GM21423 (cell line): ENCODE measurements around the gene PPM1L.

Experiments used
- ATAC-seq: cut with Tn5 transposase; IDR thresholded peaks from one replicate; pipeline ENCODE4 v1.9.1; 2021; ENCODE audit warnings: mild to moderate bottlenecking, moderate library complexity; ENCODE audit not compliant: unreplicated experiment

PPM1L gene

DNA sequence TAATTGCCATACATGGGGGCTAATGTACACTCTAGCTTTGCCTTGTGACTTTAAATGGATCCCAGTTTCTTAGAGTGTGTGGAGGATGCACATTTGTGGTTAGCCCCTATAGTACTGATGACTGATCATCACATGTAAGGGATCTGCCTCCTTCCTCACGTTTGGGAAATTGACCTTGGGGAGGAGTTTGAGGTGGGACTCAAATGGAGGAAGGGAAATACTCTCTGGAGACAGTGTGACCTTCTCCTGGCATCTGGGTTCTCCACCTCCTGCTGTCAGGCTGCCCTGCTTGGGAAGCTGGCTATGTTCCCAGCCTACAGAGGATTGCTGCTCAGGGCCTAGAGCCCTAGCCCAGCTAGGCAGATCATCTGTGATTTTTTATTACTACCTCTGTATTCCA is 48.7 kb downstream of the PPM1L start:
- ATAC-seq, result no peak

DNA sequence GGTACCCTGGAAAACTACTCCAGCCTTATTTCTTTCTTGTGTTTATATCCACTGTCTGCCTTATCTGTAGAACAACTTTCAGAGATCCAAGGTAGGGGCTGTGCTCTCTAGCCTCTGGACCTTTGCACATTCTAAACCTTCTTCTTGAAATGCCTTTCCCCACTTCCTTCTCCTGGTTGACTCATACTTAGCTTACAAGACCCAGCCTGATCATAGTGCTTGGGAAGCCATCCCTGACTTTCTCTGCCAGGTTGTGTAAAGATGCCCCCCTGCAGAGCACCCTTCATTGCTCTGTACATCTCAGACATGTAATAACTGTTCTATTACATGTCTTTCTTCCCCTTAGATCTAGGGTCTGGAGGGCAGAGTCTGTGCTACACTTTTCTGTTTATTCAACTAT is 50.1 kb downstream of the PPM1L start:
- no peak for ATAC-seq

DNA sequence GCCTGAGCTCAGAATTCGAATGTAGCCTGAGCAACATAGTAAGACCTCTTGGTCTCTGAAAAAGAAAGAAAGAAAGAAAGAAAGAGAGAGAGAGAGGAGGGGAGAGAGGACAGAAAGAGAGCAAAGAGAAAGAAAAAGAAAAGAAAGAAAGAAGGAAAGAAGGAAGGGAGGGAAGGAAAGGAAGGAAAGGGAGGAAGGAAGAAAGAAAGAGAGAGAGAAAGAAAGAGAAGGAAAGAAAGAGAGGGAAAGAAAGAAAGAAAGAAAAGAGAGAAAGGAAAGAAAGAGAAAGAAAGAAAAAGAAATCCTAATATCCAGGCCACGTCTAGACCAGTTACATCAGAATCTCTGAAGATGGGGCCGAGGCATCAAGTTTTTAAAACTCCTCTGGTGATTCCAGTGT is 50.7 kb downstream of the PPM1L start:
- ATAC-seq, result no peak

DNA sequence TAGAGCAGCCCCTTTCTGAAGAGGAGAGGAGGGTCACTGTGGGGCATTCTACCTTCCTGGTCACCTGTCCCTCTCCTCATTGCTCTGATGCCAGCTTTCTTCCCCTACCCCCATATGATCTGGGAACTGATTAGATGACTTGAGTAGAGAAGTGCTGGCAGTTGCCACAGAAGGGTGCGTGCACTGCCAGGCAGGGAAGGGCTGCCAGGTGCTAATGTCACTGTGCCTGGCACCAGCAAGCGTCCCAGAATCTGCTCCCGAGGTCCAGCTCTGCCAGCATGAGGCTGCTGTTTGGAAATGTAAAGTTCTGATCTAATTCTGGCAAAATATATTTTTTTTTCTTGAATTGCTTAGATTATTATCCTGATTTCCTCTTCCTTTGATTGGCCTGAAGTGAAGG is 52.8 kb downstream of the PPM1L start:
- ATAC-seq, result no peak

DNA sequence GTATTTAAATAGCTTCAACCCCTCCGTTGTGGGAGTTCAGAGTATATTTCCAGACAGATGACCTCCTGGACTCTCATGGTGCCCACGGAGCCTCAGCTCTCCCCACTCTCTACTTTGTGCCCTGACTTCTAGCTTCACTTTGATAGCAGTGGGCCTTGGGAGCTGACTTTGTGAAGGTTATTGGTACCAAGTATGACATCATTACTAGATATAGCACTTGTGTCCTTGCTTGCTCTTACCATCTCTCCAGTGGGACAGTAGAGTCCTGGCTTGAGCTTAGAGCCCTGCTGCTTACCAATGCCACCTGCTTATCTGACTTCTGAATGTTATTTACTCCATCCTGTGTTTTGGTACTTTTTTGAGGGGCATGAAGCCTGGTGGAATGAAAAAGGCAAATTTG is 53.4 kb downstream of the PPM1L start:
- ATAC-seq, result no peak

DNA sequence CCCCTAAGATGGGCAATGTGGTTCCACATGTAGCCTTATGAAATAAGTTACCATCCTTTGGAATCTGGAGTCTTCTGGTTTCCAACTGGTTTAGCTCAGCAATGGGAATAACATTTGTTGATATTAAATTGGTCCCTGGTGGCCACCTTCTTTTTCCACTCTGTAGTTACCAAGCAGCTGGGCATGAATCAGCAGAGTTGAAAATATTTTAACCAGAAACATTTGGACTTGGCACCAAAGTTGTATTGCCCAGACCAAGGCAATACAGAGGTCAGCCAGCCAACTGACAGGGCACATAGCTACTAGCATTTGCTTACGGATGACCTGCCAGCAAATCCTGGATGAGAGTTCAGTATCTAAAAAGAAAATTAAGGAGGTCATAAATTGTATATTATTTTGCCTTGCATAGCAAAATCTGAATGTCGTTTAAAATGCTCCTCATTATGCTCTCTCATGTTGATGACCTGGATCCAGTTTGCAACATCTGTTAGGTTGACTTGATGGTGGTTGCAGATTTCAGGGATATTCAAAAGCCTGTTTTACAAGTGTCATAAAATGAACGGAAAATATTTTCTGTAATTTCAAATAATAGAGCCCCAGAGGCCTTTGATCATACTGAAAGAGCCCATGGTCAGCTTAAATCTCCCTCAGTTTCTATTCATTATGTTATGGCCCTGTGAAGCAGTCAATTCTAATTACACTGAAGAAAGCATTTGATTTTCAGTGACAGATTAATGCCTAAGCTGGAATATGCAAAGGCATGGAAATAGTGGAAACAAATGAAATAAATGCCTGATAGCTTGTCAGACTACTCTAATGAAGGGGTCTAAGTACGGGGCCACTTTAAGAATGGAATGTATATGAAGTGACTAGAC is 54.6 kb downstream of the PPM1L start:
- no peak for ATAC-seq

DNA sequence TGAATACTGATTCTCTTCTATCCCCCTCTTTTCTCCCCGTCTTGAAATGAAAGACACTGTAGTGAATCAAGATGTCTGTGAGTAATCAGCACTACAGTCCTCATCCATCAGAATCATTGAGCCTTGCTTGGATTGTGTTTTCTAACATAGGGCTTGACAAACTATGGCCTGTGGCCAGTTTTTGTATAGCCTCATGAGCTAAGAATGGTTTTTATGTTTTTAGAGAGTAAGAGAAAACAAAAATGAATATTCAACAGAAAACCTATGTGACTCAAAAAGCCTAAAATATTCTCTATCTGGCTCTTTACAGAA is 55.2 kb downstream of the PPM1L start:
- ATAC-seq, result no peak

DNA sequence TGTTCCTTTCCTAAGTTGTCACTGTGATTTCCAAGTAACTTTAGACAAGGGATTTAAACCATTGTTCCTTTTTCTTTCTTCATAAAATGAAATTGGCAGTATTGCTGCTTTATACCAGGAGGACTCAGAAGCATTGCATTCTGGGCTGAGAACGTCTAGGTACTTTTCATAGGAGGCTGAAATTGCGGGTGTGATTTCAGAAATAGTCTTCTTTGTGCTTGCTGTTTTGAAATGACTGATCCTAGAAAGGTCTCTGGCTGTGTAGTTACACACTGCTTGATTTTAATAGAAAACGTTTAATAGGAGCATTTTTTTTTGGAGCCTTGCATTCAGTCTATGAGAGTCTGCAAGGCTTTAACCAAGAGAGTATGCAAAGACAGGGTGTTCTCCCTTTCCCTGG is 56.3 kb downstream of the PPM1L start:
- ATAC-seq, result no peak

DNA sequence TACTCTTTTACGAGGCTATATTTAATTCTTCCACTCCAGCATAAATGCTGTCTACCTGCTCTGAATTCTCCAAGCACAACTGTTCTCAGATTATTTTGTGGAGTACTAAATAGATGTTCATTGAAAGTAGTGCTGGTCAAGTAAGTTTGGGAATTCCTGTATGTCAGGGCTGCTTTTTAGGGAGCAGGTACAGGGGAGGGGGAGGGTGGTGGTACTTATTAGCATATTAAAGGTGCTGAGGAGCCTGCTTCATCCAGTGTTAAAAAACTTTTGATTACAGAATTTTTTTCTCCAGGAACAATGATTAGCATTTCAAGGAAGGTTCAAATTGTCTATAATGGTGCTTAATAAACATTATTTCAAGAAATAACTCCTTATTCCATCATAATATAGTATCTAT is 59.2 kb downstream of the PPM1L start:
- no peak for ATAC-seq

DNA sequence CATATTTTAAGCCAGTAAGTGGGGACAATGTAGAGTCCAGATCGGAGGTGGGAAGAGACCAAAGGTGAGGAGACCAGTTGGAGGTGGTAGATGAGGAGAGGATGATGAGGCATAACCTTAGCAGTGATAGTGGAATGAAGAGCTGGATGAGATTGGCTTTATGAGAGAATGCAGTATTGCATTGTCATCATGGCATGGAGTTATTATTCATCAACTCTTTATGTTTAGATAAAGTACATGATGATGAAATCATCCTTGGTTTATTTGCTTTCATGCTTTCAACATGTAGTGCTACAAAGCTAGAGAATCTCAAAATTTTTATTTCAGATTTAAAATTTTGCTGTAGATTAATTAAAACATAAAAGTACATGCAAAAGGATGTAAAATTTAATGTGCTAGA is 64.0 kb downstream of the PPM1L start:
- no peak for ATAC-seq

DNA sequence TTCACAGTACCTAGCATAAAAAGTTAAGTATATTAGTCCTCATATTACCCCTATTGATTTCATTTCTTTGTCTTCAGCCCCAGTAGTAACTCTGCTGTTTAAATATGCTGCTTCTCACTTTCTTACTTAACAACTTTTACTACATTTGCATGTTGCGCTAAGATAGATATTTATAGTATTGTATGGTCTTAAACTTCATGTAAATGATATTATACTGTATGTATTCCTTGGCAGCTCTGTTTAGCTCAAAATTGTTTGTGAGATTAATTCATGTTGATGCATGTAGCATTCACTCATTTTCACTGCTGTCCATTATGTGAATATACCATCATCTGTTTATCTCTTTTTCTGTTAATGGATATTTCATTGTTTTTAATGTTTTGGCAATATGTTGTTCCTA is 64.4 kb downstream of the PPM1L start:
- ATAC-seq, result no peak

DNA sequence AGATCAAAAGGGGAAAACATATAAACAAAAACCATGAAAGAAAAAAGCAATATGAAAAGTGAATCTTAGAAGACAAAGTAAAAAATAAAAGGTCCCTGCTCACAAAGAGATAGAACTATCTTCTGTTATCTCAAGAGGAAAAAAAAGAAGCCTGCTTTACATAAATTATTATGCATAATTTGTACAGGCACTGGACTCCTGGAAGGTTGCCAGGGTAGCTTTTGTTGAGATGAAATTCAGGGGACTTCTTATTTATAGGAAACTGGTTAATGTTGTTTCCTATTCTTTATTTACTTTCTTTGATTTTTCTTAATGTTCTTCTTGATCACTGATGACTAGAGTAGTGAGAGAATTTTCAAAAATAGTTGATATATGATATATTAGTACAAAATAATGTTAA is 66.9 kb downstream of the PPM1L start:
- no peak for ATAC-seq

DNA sequence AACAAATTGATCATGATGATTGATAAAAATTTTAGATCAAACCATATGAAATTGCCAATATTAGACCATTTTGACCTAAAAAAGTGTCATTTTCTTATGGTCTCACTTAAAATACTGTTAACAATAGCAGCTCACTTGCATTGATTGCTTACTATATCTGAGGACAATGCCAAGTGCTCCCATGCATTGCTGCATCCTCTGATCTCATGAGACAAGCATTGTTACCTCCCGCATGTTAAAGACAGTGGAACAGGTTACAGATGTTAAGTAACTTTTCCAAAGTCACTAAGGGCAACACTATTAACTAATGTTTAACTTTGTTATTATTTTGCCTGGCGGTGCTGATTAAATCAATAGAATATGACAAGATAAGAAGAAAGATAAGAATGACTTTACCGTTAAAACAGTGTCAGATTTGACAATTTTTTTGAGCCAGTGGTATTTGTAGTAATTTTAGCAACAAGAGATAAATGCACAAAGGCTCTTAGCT is 69.3 kb downstream of the PPM1L start:
- ATAC-seq, result no peak

DNA sequence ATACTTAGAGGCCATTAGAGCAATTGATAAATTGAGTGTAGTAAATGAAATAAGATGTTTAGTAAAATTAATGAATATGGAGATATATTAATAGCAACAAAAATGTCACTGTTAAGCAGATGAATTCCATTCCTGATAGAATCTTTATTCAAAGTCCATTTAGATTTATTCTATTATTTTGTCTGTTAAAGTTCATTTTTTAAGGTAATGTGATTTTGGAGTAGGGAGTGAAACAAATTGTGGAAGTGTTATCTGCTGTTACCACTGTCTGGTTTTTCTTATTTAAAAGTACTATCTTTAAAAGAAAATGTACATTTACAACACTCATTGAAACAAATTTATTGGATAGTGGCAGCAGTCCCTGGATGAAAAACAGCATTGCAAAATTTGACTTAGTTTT is 70.4 kb downstream of the PPM1L start:
- no peak for ATAC-seq

DNA sequence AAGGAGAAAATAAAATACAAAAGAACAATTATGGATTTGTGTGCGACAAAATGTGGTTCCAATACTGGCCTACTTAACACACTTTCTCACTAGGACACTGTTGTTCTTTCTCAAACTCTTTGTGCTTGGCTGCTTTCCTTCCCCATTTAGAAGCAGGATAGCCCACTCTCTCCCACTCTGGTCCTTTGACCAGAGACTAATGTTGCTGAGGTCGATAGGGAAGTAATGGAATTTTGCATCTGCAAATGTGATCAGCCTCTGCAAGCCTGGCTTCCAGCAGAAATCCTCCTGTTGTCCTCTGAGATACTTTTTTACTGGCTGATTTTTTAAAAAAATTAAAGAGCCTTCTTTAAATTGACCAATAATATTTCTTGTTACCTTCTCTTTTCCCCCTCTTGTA is 71.0 kb downstream of the PPM1L start:
- ATAC-seq, result no peak

DNA sequence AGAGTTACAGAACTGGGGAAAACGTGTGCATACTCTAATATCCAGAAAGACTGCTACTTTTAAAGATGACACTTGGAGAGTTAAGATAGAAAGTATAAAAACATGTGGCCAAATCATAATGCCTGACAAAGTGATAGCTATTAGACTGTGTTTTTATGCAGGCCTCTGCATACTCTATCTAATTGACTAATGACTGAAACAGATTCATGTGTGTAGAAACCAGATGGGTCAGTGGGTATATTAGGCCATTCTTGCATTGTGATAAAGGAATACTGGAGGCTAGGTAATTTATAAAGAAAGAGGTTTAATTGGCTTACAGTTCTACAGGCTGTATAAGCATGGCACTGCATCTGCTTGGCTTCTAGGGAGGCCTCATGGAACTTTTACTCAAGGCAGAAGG is 71.5 kb downstream of the PPM1L start:
- ATAC-seq, result no peak

DNA sequence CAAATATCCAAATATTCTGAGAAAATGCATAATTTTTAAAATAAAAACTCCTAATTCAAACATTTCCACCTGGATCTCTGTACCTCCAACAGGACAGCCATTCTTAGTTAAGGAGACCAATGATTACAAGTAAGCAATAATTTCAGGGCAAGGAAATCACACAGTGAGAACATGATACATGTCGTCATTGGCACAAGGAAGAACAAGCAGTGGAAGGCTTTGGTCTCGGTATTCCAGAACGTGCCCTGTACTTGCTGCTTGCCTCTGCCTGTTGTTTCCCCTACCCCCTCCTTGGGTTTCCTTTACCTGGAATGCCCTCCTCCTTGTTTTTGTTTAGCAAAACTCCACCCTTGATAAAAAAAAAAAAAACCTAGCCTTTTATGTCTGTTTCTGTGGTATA is 72.8 kb downstream of the PPM1L start:
- no peak for ATAC-seq

DNA sequence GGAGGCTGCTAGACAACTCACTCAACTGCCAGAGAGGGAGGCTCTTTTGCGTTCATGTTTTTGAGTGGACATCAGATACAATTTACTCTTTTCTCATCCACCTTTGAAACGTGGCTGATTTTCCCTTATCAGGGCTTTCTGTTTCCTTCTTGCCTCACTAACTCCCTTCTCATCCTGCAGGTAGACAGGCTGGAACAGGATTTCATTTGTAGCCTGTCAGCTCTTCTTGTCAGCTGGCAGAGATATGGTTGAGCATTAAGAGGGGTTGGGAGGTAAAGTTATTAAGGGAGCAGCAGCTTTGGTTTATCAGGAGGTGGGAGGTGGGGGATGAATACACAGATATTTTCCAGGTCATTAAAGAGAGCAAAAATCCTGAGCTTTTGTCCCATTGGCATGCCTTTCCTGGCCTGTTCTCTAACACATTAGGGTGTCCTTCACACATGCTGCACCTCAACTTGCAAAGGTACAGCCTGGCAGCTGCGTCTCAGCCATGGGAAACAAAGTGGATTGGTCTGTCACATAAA is 73.5 kb downstream of the PPM1L start:
- ATAC-seq, result no peak

DNA sequence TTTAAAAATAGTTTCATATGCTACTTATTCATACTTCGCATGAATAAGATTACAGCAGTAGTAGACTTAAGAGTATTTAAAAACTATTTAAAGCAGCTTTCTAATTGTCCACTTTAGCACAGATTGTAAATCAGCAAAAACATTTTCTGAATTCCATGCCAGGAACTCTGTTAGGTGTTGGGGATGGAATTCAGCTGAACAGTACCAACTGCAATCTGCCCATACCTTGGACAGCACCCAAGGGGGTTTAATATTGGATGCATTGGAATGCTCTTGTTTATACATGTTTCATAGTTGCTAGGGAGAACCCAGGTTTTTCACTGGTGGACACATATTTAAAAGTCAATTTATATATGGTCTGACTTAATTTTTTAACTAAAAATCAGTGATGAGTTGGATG is 74.8 kb downstream of the PPM1L start:
- ATAC-seq, result no peak

DNA sequence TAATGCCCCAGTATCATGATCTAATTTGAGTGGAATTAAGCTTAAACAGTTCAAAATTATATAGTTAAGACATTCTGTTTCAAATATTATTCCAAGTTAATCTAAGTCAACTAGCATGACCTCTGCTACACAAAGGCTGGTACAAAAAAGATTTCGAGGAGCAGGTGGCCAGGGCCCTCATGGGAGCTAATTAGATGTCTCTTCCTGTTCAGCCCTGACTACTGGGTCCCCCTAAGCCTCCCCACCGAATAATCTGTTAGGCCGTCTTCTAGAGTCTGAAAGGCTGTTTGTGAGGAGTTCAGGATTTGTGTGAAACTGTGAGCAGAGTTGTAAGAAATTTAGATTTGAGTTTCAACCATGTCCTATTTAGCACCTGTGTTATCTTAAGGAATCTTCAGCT is 75.4 kb downstream of the PPM1L start:
- ATAC-seq, result no peak

DNA sequence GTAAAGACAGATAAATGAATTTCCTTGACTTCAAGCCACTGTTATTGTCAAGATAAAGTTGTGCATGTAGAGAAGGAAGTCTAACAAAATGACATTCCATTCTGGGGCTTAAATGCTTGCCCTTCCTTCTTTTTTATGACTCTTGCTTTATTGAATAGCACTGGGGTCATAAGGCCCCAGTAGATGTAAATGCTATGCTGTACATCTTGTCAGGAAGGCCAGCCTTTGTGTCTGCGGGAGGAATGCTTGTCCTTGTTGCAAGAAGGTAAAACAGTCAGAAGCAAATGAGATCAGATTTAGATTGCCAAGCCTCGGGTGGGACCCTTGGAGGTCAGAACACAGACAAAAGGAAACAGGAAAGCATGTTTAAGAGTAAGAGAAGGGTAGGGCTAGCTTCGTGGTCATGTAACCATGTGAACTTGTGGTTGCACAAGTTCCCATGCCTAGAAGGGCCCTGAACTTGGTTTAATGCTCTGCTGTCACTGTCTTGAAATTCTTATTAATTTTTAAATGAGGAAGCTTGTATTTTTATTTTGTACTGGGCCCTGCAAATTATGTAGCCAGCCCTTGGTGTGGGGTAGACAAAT is 81.5 kb downstream of the PPM1L start:
- no peak for ATAC-seq

DNA sequence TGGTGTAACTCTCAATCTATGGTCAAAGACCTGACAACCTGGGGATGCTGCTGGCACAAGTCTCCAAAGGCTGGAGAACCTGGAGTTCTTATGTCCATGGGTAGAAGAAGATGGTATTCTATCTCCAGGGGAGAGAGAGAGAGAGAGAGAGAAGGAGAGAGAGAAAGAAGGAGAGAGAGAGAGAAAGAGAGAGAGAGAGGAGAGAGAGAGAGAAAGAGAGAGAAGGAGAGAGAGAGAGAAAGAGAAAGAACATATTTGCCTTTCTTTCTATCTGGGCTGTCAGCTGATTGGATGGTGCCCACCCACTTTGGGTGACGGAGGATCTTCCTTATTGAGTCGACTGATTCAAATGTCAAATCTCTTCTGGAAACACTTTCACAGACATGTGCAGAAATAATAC is 84.6 kb downstream of the PPM1L start:
- ATAC-seq, result no peak

DNA sequence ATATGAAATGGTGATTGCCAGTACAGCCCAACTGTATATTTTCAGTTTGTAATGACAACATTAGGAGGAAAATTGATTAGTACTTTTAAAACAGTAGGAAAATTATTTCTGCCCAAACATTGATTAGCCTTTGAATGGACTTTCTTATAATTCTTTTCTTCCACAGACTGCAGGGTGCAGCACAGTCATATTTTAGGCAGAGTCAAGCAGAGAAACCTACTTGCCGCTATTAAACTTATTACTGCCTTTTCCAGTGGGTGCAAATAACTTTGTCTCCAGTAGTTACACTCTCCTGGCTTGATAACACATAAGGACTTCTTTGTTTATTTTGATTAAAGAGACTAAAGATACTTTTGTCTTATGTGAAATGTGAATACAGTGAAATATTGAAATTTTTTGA is 85.4 kb downstream of the PPM1L start:
- no peak for ATAC-seq
